Fibroblast of skin of back (primary cell): Measurements from ENCODE around the gene ANKRD61. TPM values are rescaled to one million over a fixed set of nuclear protein-coding genes. Genes with fewer than 3 reads are reported as not detected.
"Not testable (repeated sequence)": the region's sequence is repeated elsewhere in the genome, so short reads cannot be mapped to it uniquely, and the experiment has no call there.

Experiments used
- DNase-seq: peaks from one replicate; pipeline ENCODE4 v3.0.0-alpha.2; 2013
- polyA plus RNA-seq, 2 experiments: library from polyadenylated mRNA; unstranded; fragments of 120-200 nt; gene quantifications; one replicate each; pipeline ENCODE4 v1.2.1, GENCODE V29; 2013; ENCODE audit not compliant: insufficient read length in 2 of 2

Gene ANKRD61
- polyA plus RNA-seq (2013, experiment 1 of 2; ENCODE audit: insufficient read length): 0.60 TPM
- 0.81 TPM for polyA plus RNA-seq (2013, experiment 2 of 2; ENCODE audit: insufficient read length)

- DNase-seq: no peak
These were observed at the start of gene ANKRD61 for GRCh38 chr7:6030988-6031387. TSS of gene ANKRD61 (plus strand) at chr7:6031376. CDS start at chr7:6031376, 0 bp downstream.

- DNase-seq: not testable (repeated sequence)
These were observed 44.1 kb upstream of the ANKRD61 start for GRCh38 chr7:5987061-5987460.

- peak; percentile 77 for DNase-seq
These were observed 33.9 kb upstream of the ANKRD61 start for GRCh38 chr7:5997210-5997808.

DNA sequence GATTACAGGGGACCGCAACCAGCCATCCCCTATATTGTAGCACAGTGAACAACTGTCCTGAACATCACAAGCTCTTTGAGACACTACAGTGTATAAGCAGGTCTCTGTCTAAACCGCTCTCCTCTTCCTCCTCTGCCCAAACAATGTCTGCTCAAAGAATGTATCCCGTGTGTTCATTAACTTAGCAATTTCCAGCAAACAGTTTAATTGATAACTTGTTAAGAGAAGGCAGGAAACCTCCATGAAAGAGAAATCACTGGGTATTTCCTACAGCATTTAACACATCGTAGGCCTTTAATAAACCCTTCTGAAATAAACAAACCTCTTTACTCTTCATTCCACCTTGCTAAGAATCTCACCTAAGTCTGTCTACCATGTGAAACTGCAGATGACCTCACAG is 23.8 kb upstream of the ANKRD61 start:
- DNase-seq: no peak

DNA sequence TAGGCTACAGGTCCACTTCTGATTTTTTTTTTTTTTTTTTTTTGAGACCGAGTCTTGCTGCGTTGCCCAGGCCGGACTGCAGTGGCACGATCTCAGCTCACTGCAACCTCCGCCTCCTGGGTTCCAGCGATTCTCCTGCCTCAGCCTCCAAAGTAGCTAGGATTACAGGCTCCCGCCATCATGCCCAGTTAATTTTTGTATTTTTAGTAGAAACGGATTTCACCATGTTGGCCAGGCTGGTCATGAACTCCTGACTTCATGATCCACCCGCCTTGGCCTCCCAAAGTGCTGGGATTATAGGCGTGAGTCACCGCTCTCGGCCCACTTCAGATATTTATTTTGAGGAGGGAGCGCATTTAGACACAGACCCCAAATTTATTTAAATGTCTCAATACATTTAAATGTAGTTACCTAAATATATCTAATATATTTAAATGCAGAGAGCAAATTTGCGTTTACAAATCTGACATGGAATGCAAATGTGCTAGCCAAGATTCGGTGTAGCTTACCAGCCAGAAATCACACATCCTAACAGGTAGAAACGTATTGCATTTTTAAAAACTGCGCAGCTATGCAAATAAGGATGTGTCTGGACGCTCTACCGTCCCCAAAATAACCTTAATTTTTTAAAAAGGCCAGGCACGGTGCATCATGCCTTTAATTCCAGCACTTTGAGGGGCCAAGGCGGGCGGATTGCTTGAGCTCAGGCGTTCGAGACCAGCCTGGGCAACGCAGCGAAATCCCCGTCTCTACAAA is 23.2 kb upstream of the ANKRD61 start:
- DNase-seq: not testable (repeated sequence)

DNA sequence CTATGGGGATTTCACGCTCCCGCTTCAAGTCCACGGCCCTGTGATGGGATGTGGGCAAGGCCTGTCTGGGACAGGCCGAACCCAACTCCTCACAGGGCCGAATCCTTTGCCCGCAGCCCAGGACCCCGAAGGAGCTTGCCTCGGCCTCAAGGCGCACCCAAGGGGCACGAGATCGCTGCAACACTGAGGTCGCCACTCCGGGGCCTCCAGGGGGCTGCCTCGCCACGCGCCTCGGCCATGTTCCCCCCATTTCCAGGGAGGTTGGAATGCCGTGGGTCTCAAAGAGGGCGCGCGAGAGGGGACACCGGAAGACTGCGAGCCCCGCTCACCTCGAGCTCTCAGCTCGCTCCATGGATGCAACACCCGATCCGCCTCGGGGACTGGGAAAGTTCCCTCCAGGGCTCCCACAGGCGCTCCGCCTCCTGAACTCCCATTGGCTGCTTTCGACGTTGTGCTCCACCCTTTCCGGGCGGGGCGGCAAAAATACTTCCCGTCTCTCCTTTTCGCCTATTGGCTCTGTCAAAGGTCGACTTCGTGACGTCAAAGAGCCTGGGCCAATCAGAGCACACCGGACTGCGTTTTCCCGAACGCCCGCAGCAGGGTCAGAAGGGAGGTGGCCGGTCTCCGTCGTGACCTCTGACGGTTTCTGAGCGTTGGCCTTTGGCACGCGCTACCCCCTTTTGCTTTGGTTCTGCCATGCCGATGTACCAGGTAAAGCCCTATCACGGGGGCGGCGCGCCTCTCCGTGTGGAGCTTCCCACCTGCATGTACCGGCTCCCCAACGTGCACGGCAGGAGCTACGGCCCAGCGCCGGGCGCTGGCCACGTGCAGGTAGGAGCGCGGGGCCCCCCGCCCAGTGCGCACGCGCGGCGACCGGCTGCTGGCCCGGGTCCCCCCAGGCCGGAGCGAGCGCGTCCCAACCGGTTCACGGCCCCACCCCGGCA is 22.2 kb upstream of the ANKRD61 start, which contains the start of the genes AIMP2 and PMS2:
Gene AIMP2 (plus strand): TSS at position 605 of the 944 bp plus-strand sequence. CDS start 92 bp downstream, at position 697.
Gene PMS2 (minus strand): TSS at position 382 of the 944 bp plus-strand sequence. CDS start 30 bp downstream, at position 352.
- DNase-seq: peak; percentile 99

GRCh38 chr7:6010370-6010769 is 20.8 kb upstream of the ANKRD61 start:
- not testable (repeated sequence) for DNase-seq

GRCh38 chr7:6011541-6011940 is 19.6 kb upstream of the ANKRD61 start:
- DNase-seq: no peak

DNA sequence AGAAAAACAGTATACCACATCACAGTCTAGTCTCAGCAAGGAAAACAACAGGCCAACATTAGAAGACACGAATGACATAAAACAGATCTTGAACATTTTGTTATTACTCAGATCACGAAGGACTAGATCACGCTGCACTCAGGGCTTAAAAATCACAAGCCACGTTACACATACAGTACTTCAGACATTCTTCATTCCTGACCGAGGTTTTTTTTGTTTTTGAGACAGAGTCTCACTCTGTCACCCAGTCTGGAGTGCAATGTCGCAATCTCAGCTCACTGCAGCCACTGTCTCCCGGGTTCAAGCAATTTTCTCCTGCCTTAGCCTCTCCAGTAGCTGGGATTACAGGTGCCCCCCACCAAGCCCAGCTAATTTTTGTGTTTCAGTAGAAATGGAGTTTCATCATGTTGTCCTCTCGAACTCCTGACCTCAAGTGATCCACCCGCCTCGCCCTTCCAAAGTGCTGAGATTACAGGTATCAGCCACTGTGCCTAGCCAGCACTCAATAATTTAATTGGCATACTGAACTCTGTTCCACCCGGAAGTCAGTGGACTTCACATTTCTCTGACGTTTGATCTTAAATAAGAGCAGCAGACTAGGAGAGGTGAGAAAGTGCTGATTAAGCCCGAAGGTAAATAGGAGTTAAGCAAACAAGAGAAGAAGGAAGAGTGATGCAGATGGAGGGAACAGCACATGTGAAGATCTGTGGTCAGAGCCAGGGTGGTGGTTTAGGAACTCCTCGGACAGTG is 18.6 kb upstream of the ANKRD61 start:
- no peak for DNase-seq

DNA sequence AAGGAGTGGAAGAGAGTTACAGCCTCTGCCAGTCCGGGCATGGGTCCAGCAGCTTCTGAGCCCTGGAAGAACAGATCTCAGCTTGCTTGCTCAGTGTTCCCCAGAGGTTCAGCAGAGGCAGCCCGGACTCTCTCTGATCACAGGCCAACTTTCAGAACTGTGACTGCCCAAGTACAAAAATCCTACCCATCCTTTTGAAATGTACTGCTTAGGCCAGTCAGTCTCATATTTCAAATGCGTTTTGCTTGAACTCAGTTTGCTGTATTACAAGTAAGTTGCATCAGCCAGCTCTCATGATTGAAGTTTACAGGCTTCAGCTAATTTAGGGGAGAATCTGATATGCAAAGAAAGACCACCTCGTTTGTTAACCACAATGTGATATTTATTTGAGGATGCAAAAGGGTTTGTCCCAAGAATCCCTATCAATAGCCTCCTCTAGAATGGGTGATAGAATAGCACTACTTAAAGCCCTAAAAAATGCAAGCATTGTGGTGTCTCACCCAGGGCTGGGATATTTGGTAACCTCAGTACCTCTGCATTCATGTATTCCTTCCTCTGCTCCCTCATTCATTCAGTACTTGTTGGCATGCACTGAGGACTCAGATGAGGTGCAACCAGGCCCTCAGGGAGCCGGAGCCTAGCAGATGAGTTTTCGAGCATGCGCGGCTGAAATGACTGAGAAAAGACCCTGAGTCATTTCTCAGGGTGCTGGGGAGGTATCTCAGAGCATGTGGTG is 15.1 kb upstream of the ANKRD61 start:
- peak; percentile 89 for DNase-seq

DNA sequence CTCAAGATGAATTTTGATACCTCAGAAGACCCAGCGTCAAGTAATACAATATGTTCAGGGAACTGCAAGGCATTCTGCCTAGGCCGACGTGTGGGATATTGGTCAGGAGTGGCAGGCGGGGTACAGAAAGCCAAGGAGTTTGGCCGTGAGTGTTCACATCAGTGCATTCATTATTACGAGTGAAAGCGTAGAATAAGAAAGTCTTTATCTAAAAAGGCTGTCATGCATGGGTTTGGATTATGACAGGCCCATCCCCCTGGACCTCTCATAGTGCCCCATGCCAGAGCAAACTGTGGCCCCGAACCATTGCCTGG is 14.6 kb upstream of the ANKRD61 start:
- no peak for DNase-seq

- DNase-seq: no peak
These were observed 10.5 kb upstream of the ANKRD61 start for GRCh38 chr7:6020371-6021286.

GRCh38 chr7:6022707-6023106 is 8.5 kb upstream of the ANKRD61 start:
- no peak for DNase-seq

DNA sequence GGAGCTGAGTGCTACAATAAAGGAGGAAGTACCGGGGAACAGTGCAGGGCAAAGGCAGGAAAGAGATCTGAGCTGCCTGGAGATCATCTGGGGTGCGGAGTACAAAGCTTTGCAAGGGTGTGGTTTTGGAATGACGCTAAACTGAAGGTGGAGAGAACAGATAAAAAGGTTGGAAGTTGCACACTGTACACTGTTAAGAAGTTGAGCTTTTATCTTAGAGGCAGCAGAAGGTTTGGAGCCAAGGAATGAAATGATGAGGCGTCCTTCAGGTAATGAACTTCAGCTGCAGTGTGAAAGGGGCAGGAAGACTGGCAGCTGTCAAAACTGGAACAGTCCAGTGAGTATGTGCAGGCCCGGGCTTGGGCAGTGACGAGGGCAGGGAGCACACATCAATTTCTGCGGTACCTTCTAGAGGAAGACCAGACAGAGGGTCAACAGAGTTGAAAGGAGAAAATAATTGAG is 7.2 kb upstream of the ANKRD61 start:
- no peak for DNase-seq

DNA sequence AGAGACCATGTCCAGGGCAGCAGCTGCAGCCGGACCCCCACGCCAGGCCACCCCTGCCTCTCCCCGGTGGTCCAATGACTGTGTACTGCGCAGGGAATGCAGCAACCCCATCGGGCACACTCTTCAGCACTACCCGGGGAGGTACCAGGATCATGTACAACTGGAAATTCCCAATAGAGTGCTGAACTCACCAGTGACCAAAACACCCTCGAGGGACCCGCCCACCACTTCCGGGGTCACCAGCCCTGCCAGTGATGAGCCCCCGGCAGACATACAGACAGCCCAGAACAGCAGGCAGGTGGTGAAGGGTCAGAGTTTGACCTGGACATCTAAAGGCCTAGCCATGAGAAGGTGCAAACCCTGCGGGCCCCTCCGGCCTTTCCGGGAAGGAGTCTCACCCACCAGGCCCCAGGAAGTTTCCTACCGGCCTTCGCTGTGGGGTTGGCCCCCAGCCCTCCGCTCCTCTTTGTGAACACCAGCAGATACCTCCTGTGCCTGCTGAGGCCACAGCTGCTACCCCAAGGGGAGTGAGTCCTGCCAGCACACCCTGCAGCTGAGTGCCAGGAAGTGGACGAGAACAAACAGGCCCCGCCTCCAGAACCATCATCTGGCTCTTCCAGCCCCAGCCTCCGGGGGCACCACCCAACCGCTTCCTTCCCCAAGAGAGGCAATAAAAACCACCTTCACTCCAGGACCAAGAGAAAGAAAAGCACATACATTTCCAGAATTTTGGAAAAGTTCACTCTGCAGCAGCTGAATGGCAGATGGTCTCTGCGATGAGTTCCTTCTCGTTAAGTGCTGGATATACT is 5.0 kb upstream of the ANKRD61 start:
- peak; percentile 31 for DNase-seq

DNA sequence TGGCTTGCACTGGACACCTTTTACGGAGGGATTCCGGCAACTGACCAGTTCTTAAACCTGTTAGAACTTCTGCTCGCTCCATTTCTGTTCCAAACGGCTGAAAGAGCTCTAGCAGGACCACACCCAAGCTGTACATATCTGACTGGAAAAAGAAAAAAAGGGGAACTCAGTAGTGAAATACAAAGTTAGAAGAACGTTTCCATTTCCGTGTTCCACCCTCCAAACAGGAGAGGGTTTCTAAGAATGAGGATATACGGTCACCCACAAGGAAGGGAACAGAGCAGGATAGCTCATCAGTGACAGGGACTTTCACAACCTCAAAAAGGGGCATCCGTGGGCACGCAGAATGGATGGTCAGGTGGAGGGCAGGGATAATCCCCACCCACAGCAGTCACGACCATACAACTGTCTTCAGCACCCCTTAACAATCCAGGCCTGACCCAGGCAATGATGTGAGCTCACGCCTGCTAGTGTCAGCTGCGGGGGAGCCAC is 4.3 kb upstream of the ANKRD61 start:
- no peak for DNase-seq

DNA sequence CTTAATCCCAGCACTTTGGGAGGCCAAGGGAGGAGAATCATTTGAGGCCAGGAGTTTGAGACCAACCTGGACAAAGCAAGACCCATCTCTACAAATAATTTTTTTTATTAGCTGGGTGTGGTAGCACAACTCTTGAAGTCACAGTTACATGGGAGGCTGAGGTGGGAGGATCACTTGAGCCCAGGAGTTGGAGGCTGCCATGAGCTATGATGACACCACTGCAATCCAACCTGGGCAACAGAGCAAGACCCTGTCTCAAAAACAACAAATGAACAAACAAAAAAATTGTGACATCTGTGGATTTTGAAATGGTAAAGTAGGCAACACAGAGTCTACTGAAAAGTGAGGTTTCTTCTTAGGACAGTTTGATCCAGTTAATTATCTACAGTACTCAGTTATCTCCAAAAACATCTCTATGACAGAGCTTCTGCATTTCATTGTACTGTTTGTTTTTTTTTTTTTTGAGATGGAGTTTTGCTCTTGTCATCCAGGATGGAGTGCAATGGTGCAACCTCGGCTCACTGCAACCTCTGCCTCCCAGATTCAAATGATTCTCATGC is 3.3 kb upstream of the ANKRD61 start:
- DNase-seq: no peak

DNA sequence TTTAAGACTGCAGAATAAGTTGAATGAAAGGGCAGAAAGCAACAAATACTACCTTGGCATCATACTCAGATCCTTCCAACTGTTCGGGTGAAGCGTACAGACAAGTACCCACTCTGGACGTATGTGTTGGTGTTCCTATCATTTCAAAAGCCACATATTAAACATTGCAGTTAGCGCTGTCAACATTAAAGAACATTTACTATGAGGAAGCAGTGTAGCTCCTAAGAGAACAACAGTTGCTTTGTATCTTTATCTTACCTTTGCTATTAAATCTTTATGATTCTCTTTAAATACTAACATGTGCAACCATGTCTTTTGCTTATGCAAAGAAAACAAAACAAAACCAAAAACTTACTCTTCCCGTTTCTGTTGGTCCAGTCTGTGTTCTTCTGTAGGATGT is 2.6 kb upstream of the ANKRD61 start:
- no peak for DNase-seq

- DNase-seq: no peak
These were observed 391 bp downstream of the ANKRD61 start for GRCh38 chr7:6031567-6031966.
